Measurements from ENCODE around the gene METTL16.
"Not testable (repeated sequence)": the region's sequence is repeated elsewhere in the genome, so short reads cannot be mapped to it uniquely, and the experiment has no call there.

- not testable (repeated sequence) for TF ChIP-seq POLR2A (IDR thresholded peaks at IDR 0.05; ENCODE audit: borderline replicate concordance, extremely low read depth, insufficient read depth, insufficient read length); ZNF274 (IDR thresholded peaks at IDR 0.05; ENCODE audit: low read depth, low read length); CEBPB (IDR thresholded peaks at IDR 0.05; ENCODE audit: low read depth); ELF1 (IDR thresholded peaks at IDR 0.05; ENCODE audit: borderline replicate concordance, low read depth); POLR2AphosphoS5 (IDR thresholded peaks at IDR 0.05; ENCODE audit: low read depth, low read length); SIN3A (IDR thresholded peaks at IDR 0.05; ENCODE audit: low read depth); EZH2 (IDR thresholded peaks at IDR 0.05); EZH2phosphoT487 (IDR thresholded peaks at IDR 0.05; ENCODE audit: borderline replicate concordance); REST (IDR thresholded peaks at IDR 0.05; ENCODE audit: low read depth); ATF3 (IDR thresholded peaks at IDR 0.05); RAD21 (IDR thresholded peaks at IDR 0.05; ENCODE audit: low read depth)
- TF ChIP-seq, protein P1, sequence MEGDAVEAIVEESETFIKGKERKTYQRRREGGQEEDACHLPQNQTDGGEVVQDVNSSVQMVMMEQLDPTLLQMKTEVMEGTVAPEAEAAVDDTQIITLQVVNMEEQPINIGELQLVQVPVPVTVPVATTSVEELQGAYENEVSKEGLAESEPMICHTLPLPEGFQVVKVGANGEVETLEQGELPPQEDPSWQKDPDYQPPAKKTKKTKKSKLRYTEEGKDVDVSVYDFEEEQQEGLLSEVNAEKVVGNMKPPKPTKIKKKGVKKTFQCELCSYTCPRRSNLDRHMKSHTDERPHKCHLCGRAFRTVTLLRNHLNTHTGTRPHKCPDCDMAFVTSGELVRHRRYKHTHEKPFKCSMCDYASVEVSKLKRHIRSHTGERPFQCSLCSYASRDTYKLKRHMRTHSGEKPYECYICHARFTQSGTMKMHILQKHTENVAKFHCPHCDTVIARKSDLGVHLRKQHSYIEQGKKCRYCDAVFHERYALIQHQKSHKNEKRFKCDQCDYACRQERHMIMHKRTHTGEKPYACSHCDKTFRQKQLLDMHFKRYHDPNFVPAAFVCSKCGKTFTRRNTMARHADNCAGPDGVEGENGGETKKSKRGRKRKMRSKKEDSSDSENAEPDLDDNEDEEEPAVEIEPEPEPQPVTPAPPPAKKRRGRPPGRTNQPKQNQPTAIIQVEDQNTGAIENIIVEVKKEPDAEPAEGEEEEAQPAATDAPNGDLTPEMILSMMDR (IDR thresholded peaks at IDR 0.05 in 2 of 3, conservative IDR thresholded peaks at IDR 0.05 in 1 of 3; ENCODE audit: borderline replicate concordance in 1 of 3, insufficient read depth in 1 of 3, low read depth in 2 of 3, low read length in 2 of 3): not testable (repeated sequence)
- TF ChIP-seq, protein P2, sequence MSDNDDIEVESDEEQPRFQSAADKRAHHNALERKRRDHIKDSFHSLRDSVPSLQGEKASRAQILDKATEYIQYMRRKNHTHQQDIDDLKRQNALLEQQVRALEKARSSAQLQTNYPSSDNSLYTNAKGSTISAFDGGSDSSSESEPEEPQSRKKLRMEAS (IDR thresholded peaks at IDR 0.05): not testable (repeated sequence)
Measured at GRCh38 chr17:2507015-2507414, 4.7 kb downstream of the METTL16 start.

All from HCT116 (cell line).